HUES48 (cell line): ENCODE data around the gene HCST.
"Not testable (repeated sequence)": the region's sequence is repeated elsewhere in the genome, so short reads cannot be mapped to it uniquely, and the experiment has no call there.

Experiments used
- H3K27ac ChIP-seq: one replicate; pipeline ENCODE4 v1.7.0; 2013; ENCODE audit warnings: low read depth, low read length, inconsistent platforms
- H3K27me3 ChIP-seq: 2 replicates; pipeline ENCODE4 v1.6.1; 2013; ENCODE audit warnings: mild to moderate bottlenecking, low read length; ENCODE audit not compliant: control insufficient read depth, insufficient read depth
- H3K36me3 ChIP-seq: 2 replicates; pipeline ENCODE4 v1.6.1; 2013; ENCODE audit warnings: low read length; ENCODE audit not compliant: control insufficient read depth, insufficient read depth
- H3K4me1 ChIP-seq: 2 replicates; pipeline ENCODE4 v1.6.1; 2013; ENCODE audit warnings: mild to moderate bottlenecking, low read length; ENCODE audit not compliant: control insufficient read depth, insufficient read depth
- H3K4me3 ChIP-seq: 2 replicates; pipeline ENCODE4 v1.5.1; 2013; ENCODE audit warnings: mild to moderate bottlenecking, low read depth, low read length
- H3K9ac ChIP-seq: 2 replicates; pipeline ENCODE4 v1.6.1; 2013; ENCODE audit warnings: mild to moderate bottlenecking, low read depth, low read length, moderate library complexity
- H3K9me3 ChIP-seq: 2 replicates; pipeline ENCODE4 v1.6.1; 2013; ENCODE audit warnings: low read length; ENCODE audit not compliant: control insufficient read depth, insufficient read depth

HCST gene

DNA sequence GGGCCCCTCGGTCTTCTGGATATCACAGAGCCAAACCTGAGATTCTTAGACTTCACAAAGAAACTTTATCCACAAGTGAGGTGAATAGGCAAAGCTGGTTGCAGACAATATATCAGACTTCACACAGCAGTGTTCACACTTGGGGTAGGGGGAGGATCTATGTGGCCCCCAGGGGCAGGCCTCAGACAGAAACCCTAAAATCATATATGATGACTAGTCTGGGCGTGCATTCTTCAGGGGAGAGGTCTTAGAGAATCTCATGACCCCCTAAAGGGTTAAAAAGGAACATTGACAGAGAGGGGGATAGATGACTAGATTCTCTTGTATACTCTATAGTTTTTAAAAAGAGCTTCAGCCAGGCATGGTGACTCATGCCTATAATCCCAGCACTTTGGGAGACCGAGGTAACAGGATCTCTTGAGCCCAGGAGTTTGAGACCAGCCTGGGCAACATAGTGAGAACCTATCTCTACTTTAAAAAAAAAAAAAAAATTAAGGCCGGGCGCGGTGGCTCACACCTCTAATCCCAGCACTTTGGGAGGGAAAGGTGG is 2.9 kb downstream of the HCST start:
- Histone ChIP-seq H3K4me3 (no peak overlapping the region), H3K36me3 (no peaks in the 10 kb centered on the region), H3K9me3 (no peaks in the 10 kb centered on the region), H3K27me3 (peaks cover 8% of the 10 kb centered on the region; the same call in 1 of the 2 replicates), H3K4me1 (peaks cover 14% of the 10 kb centered on the region; the same call in 1 of the 2 replicates), H3K9ac (no peak overlapping the region), H3K27ac (no peak overlapping the region)

DNA sequence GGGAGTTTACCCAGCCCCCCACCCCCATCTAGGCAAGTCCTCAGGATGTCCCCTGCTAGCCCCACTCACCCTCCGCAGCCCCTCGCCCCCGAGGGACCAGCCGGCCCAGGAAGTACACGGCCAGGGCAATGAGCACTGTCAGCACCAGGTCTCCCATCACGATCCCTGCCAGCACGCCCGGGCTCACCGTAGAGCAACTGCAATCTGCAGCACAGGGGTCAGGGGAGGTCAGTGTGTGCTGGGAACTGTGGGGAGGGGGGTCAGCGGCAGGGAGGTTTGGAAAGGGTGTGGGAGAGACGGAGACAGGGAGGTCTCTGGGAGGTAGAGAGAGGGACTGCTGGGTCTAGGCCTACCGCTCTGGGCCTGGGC is 5.0 kb downstream of the HCST start:
- H3K27me3 ChIP-seq = peaks cover 5% of the 10 kb centered on the region; the same call in 1 of the 2 replicates
- no peaks in the 10 kb centered on the region for H3K9me3 ChIP-seq
- H3K9ac ChIP-seq = no peak overlapping the region
- H3K4me1 ChIP-seq = peaks cover 9% of the 10 kb centered on the region; the same call in 1 of the 2 replicates
- no peak overlapping the region for H3K27ac ChIP-seq
- no peak overlapping the region for H3K4me3 ChIP-seq
- no peaks in the 10 kb centered on the region for H3K36me3 ChIP-seq

DNA sequence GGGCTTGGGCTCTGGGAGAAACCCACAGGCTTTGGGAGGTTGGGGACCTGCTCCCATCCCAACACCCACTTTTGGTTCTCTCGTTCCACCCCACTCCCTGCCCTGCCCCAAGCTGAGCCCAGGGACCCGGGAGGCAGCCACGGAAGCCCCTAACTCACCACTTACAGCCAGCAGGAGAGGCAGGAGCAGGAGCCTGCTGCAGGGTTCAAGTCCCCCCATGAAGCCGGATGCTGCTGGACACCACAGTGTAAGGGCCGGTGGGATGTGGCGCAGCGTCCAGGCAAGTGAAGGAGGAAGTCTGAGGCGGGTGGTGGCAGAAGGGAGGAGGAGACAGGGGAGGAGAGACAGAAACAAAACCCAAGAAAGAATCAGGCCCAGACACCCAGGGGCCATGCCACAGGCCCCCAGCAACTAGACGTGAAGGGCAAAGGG is 5.7 kb downstream of the HCST start, which contains the start of gene TYROBP:
Gene TYROBP, minus strand, starts transcription at position 286 of the 432 bp plus-strand sequence. Its CDS starts 67 bp downstream, at position 219.
- Histone ChIP-seq H3K9ac (no peak within 1 kb of the TSS), H3K4me3 (no peak within 1 kb of the TSS), H3K27ac (no peak within 1 kb of the TSS), H3K9me3 (no peaks in the 10 kb centered on the region), H3K27me3 (no peaks in the 10 kb centered on the region), H3K4me1 (peaks cover 9% of the 10 kb centered on the region; the same call in 1 of the 2 replicates), H3K36me3 (no peaks in the 10 kb centered on the region)

DNA sequence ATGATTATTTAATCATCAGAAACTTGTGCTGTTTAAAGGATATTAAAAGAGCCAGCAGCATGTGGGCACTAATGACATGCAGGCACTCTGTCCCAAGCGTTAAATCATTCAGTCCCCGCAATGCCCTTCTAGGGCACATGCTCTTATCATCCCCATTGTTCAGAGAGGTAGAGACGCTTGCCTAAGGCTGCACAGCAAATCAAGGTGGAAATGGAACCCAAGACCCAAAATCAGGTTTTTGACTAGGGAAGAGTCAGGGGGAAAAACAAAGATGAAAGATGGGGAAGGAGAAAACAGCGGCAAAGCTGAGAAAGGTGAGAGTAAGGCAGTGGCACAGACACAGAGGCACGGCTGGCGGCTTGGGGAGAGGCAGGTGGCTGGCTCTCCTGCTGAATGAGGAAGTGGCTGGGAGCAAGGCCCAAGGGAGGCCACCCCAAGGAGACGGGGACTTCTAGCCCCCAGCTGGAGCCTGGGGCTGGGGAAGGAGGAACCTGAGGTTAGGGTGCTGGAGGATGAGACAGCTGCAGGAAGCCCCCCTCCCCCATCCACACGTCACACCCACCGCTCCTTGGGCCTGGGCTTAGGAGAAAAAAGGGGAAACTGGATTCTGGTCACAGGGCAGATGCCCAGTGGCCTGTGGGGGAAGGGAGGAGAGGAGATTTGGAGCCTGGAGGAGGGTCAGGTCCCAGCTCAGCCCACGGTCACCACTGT is 6.8 kb downstream of the HCST start:
- Histone ChIP-seq H3K9ac (no peak overlapping the region), H3K4me1 (0 out of 2 replicates have a peak, but pooled peaks cover 6% of the 10 kb centered on the region), H3K9me3 (no peaks in the 10 kb centered on the region), H3K4me3 (no peak overlapping the region), H3K36me3 (no peaks in the 10 kb centered on the region), H3K27me3 (no peaks in the 10 kb centered on the region), H3K27ac (no peak overlapping the region)

DNA sequence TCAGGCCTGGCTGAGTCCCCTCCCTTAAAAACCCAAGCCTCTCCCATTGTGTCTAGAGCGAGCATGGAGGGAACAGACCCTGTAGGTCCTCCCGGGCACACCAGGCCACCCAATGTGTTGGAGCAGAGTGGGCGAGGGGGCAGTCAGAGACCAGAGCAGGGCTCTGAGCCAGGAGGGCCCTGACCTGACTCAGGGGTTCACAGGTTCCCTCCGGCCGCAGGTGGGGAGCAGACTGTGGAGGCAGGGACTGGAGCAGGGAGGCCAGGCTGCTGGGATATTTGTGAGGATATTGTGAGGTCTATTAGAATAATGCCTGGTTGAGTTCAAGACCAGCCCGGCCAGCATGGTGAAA is 7.3 kb downstream of the HCST start:
- no peaks in the 10 kb centered on the region for H3K27me3 ChIP-seq
- H3K36me3 ChIP-seq = no peaks in the 10 kb centered on the region
- H3K9ac ChIP-seq = no peak overlapping the region
- H3K4me1 ChIP-seq = 0 out of 2 replicates have a peak, but pooled peaks cover 6% of the 10 kb centered on the region
- H3K27ac ChIP-seq = no peak overlapping the region
- no peaks in the 10 kb centered on the region for H3K9me3 ChIP-seq
- H3K4me3 ChIP-seq = no peak overlapping the region

DNA sequence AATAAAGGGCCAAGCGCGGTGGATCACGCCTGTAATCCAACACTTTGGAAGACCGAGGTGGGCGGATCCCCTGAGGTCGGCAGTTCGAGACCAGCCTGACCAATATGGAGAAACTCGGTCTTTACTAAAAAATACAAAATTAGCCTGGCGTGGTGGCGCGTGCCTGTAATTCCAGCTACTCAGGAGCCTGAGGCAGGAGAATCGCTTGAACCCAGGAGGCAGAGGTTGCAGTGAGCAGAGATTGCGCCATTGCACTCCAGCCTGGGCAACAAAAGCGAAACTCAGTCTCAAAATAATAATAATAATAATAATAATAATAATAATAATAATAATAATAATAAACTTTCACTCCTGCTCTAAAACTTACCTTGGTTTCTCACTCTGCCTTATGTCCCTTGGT is 8.0 kb downstream of the HCST start:
- H3K36me3 ChIP-seq, H3K27me3 ChIP-seq, H3K27ac ChIP-seq, H3K4me3 ChIP-seq, H3K4me1 ChIP-seq, H3K9me3 ChIP-seq, H3K9ac ChIP-seq: not testable (repeated sequence)

DNA sequence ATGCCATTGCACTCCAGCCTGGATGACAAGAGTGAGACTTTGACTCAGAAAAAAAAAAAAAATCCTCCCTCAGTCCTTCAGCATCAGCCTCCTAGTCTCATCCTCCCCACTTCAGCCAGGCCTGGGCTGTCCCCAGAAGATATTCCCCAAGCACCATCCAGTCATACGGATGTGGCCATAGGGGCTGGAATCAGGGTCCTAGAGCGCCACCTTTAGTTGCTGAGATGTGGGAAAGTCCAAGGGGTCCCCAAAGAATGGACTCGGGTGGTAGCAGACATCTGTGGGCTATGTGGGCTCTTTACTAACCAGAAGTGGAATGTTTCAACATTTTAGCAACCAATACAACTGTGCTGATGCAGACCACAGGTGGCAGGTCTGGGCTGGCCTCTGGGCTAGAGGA is 8.8 kb downstream of the HCST start:
- H3K4me1 ChIP-seq = 0 out of 2 replicates have a peak, but pooled peaks cover 6% of the 10 kb centered on the region
- no peak overlapping the region for H3K27ac ChIP-seq
- no peak overlapping the region for H3K4me3 ChIP-seq
- no peak overlapping the region for H3K9ac ChIP-seq
- H3K27me3 ChIP-seq = no peaks in the 10 kb centered on the region
- H3K9me3 ChIP-seq = no peaks in the 10 kb centered on the region
- H3K36me3 ChIP-seq = no peaks in the 10 kb centered on the region

DNA sequence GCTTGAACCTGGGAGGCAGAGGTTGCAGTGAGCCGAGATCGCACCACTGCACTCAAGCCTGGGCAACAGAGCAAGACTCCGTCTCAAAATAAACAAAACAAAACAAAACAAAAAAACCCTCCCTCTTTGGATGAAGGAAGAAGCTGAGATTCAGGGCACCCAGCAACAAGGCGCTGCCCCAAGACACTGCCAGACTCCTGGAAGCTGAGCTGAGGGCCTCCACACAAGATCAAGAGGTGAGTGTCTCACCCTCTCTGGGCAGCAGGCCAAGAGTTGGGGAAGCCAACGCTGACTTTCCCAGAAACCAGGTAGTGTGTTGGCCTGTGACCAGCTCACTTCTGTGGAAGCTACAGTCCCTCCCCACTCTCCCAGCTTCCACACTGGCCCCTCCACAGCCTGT is 9.5 kb downstream of the HCST start:
- Histone ChIP-seq H3K27ac (no peak overlapping the region), H3K4me3 (no peak overlapping the region), H3K9ac (no peak overlapping the region), H3K9me3 (no peaks in the 10 kb centered on the region), H3K4me1 (0 out of 2 replicates have a peak, but pooled peaks cover 6% of the 10 kb centered on the region), H3K27me3 (no peaks in the 10 kb centered on the region), H3K36me3 (no peaks in the 10 kb centered on the region)

DNA sequence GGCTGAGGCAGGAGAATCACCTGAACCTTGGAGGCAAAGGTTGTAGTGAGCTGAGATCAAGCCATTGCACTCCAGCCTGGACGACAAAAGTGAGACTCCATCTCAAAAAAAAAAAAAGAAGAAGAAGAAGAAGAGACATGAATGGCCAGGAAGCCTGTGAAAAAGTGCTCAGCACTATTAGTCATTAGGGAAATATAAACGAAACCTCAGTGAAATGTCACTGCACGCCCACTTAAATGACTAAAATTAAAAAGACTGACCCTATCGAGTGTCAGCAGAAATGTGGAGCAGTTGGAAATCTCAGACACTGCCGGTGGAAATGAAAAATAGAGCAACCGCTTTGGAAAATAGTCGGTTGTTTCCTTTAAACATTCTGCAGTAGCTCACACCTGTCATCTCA is 11.3 kb downstream of the HCST start:
- Histone ChIP-seq H3K9ac (no peak overlapping the region), H3K36me3 (no peaks in the 10 kb centered on the region), H3K27ac (no peak overlapping the region)

DNA sequence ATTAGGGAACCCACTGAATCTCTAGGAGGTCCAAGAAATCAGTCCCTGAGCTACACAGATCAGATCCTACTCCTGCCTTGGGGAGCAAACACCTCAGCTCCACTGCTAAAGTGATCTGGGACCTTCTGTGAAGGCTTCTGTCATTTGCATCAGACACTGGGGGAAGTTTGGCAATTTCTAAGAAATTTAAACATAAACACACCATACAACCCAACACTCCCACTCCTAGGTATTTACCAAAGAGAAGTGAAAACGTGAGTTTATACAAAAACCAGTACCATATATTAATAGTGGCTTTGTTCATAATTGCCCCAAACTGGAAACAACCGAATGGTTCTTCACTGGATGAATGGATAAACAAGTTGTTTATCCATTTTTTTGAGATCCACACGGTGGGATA is 13.1 kb downstream of the HCST start:
- no peak overlapping the region for H3K9ac ChIP-seq
- no peak overlapping the region for H3K4me3 ChIP-seq

More for the DNA sequence above, 11.3 kb downstream of the HCST start:
- Histone ChIP-seq H3K4me3 (no peak overlapping the region), H3K4me1 (no peaks in the 10 kb centered on the region), H3K27me3 (no peaks in the 10 kb centered on the region), H3K9me3 (no peaks in the 10 kb centered on the region)

DNA sequence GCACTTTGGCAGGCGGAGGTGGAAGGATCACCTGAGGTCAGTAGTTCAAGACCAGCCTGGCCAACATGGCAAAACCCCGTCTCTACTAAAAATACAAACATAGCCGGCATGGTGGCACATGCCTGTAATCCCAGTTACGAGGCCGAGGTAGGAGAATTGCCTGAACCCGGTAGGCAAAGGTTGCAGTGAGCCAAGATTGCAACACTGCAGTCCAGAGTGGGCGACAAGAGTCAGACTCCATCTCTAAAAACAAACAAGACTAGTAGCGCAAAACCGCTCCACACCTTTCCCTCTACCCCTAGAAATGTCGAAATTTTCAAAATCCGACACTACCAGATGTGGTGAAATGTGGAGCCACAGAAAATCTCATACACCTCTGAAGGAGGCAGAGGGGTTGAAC is 17.0 kb downstream of the HCST start:
- Histone ChIP-seq H3K9ac (no peak overlapping the region), H3K4me3 (no peak overlapping the region), H3K36me3 (no peaks in the 10 kb centered on the region), H3K27me3 (no peaks in the 10 kb centered on the region), H3K4me1 (no peaks in the 10 kb centered on the region), H3K9me3 (no peaks in the 10 kb centered on the region), H3K27ac (no peak overlapping the region)

More for the DNA sequence above, 13.1 kb downstream of the HCST start:
- no peak overlapping the region for H3K27ac ChIP-seq
- H3K36me3 ChIP-seq = no peaks in the 10 kb centered on the region
- H3K27me3 ChIP-seq = no peaks in the 10 kb centered on the region
- H3K4me1 ChIP-seq = no peaks in the 10 kb centered on the region
- no peaks in the 10 kb centered on the region for H3K9me3 ChIP-seq
